Activated CD8-positive, alpha-beta memory T cell treated with anti-CD3 and anti-CD28 coated beads, Interleukin-2, amount 10 ng/mL, durations not matched to agents 7 days and 5 days (primary cell): ENCODE data around the gene DNLZ. TPM values are rescaled to one million over a fixed set of nuclear protein-coding genes. Genes with fewer than 3 reads are reported as not detected.

Experiments used
- ATAC-seq: fragments of 150-1000 bp; cut with Tn5 transposase; one replicate; pipeline ENCODE4 v1.10.0; 2021; ENCODE audit warnings: moderate library complexity
- CTCF ChIA-PET: fragments of 350-600 bp; sonication (Branson Sonifier 250); formaldehyde crosslinking; loops from one replicate; lab custom pipeline; 2021; ENCODE audit warnings: antibody characterized with exemption; lab: Charles Lee
- DNase-seq: peaks from one replicate; pipeline ENCODE4 v3.0.0-alpha.2; 2020
- H3K27ac Mint-ChIP-seq: one replicate; pipeline ENCODE4 v1.8.0; 2021; ENCODE audit warnings: mild to moderate bottlenecking, mixed read lengths
- H3K27me3 Mint-ChIP-seq: one replicate; pipeline ENCODE4 v1.8.0; 2021; ENCODE audit warnings: mixed read lengths
- H3K36me3 Mint-ChIP-seq: one replicate; pipeline ENCODE4 v1.8.0; 2021; ENCODE audit warnings: mild to moderate bottlenecking, mixed read lengths
- H3K4me1 Mint-ChIP-seq: one replicate; pipeline ENCODE4 v1.8.0; 2021; ENCODE audit warnings: mixed read lengths
- H3K4me3 Mint-ChIP-seq: one replicate; pipeline ENCODE4 v1.8.0; 2021; ENCODE audit warnings: mild to moderate bottlenecking, moderate library complexity, mixed read lengths
- H3K9me3 Mint-ChIP-seq: one replicate; pipeline ENCODE4 v1.8.0; 2022; ENCODE audit warnings: low read depth, mixed read lengths
- total RNA-seq, 2 experiments: library from RNA; stranded (reverse); gene quantifications; one replicate each; pipeline ENCODE4 v1.2.3, GENCODE V29; 2021

Gene DNLZ
- total RNA-seq, 2 experiments from 2014 or later, result 22.4 to 23.7 TPM

DNA sequence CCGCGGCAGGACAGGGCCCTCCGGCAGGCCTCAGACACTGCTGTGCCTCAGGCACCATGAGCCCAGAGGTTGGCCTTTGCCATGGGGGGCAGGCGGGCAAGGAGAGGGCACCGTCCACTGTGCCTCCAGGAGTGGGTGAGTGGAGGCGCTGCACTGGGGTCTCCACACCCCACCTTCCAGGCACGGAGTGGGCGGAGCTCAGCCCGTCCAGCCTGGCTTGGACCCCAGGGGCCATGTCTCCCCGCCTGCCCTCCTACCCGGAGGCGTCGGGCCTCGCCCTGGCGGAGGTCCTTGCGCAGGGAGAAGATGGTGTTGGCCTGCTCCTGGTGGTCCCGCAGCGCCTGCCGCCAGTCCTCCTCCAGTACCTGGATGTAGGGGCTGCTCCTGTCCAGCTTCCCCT is 6.5 kb upstream of the DNLZ start:
- CTCF ChIA-PET, result interaction anchor here (2.3 kb wide), 1 partner anchor 31 kb away, joined by 7 read pairs; the partner anchor contains the start of gene SNAPC4
- ATAC-seq, result no peak
- no peaks in the 10 kb centered on the region for H3K27me3 Mint-ChIP-seq

DNA sequence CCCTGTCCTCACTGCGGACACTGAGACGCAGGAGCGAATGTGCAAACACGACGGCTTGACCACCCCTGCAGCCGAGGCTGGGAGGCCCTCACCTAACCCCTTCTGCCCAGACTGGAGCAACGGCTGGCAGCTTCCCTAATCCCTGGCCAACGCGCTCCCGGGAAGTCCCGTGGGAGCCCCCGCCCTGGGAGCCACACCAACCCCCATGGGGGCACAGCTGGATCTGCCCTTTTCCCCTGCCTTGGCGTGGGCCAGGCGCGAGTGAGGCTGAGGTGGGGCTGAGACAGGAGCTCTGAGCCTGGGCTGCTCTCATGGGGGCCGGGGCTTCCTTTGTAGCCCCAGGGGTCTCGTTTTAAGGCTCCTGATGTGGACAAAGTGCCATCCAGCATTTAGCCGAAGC is 4.6 kb upstream of the DNLZ start:
- no peaks in the 10 kb centered on the region for H3K36me3 Mint-ChIP-seq
- CTCF ChIA-PET, result interaction anchor here (1.1 kb wide), 1 partner anchor 34 kb away, joined by 4 read pairs; no protein-coding TSS in a partner anchor

More for the DNA sequence above, 6.5 kb upstream of the DNLZ start:
- no peaks in the 10 kb centered on the region for H3K36me3 Mint-ChIP-seq
- no peak for DNase-seq
- no peaks in the 10 kb centered on the region for H3K9me3 Mint-ChIP-seq
- H3K4me1 Mint-ChIP-seq, result no peaks in the 10 kb centered on the region
- H3K4me3 Mint-ChIP-seq, result no peak overlapping the region
- no peak overlapping the region for H3K27ac Mint-ChIP-seq

GRCh38 chr9:136367296-136368145 is 4.0 kb upstream of the DNLZ start:
- no peak for ATAC-seq
- Mint-ChIP-seq H3K4me1 (peaks cover 10% of the 10 kb centered on the region), H3K4me3 (no peak overlapping the region), H3K9me3 (no peaks in the 10 kb centered on the region), H3K27me3 (no peaks in the 10 kb centered on the region), H3K36me3 (no peaks in the 10 kb centered on the region), H3K27ac (no peak overlapping the region)
- CTCF ChIA-PET, result interaction anchor here (5.0 kb wide), 1 partner anchor 34 kb away, joined by 52 read pairs; the partner anchor contains the start of gene SNAPC4
- no peak for DNase-seq

More for the DNA sequence above, 4.6 kb upstream of the DNLZ start:
- Mint-ChIP-seq H3K27ac (no peak overlapping the region), H3K27me3 (no peaks in the 10 kb centered on the region), H3K4me1 (peaks cover 5% of the 10 kb centered on the region), H3K9me3 (no peaks in the 10 kb centered on the region), H3K4me3 (no peak overlapping the region)
- DNase-seq, result no peak
- ATAC-seq, result no peak

DNA sequence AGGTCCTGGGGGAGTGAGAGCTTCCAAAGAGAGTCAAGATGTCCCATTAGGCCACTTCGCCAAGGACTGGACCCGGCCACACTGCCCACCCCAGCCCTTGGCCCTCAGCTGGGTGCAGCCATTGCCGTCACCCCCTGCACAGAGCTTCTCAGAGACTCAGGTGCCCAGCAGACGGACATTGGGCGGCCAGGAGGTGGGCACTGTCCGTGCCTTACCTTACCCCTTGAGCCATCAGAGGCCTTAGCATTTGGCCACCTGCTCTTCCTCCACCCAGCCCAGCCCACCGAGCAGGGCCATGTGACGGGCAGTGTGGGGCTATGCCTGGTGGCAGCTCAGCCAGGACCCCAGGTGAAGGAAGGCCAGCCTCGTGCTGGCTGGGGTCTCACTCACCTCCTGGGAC is 3.3 kb upstream of the DNLZ start:
- no peaks in the 10 kb centered on the region for H3K9me3 Mint-ChIP-seq
- H3K36me3 Mint-ChIP-seq, result no peaks in the 10 kb centered on the region
- no peak for ATAC-seq
- no peaks in the 10 kb centered on the region for H3K27me3 Mint-ChIP-seq
- no peak overlapping the region for H3K27ac Mint-ChIP-seq
- no peak for DNase-seq
- H3K4me1 Mint-ChIP-seq, result peaks cover 11% of the 10 kb centered on the region
- no peak overlapping the region for H3K4me3 Mint-ChIP-seq
- CTCF ChIA-PET, result interaction anchor here (1.0 to 5.0 kb wide), 2 partner anchors 18 to 35 kb away, joined by 5 to 52 read pairs; partner anchors contain the start of gene SNAPC4

- H3K27ac Mint-ChIP-seq, result no peak overlapping the region
- H3K4me1 Mint-ChIP-seq, result peaks cover 11% of the 10 kb centered on the region
- DNase-seq (no peak), ATAC-seq (no peak)
- H3K9me3 Mint-ChIP-seq, result no peaks in the 10 kb centered on the region
- no peak overlapping the region for H3K4me3 Mint-ChIP-seq
- no peaks in the 10 kb centered on the region for H3K27me3 Mint-ChIP-seq
- H3K36me3 Mint-ChIP-seq, result no peaks in the 10 kb centered on the region
- CTCF ChIA-PET, result interaction anchor here (1.0 to 5.0 kb wide), 3 partner anchors 19 to 53 kb away, joined by 3 to 52 read pairs (median 5); partner anchors contain the start of gene SNAPC4
Measured at GRCh38 chr9:136365775-136366222, 2.3 kb upstream of the DNLZ start.

GRCh38 chr9:136364942-136365774 is 1.6 kb upstream of the DNLZ start:
- H3K9me3 Mint-ChIP-seq, result no peaks in the 10 kb centered on the region
- no peaks in the 10 kb centered on the region for H3K27me3 Mint-ChIP-seq
- no peak overlapping the region for H3K4me3 Mint-ChIP-seq
- CTCF ChIA-PET, result interaction anchor here (1.2 to 5.0 kb wide), 4 partner anchors 14 to 52 kb away, joined by 3 to 52 read pairs (median 6); partner anchors contain the start of gene SNAPC4
- no peak for DNase-seq
- H3K4me1 Mint-ChIP-seq, result peaks cover 11% of the 10 kb centered on the region
- no peak overlapping the region for H3K27ac Mint-ChIP-seq
- H3K36me3 Mint-ChIP-seq, result no peaks in the 10 kb centered on the region
- ATAC-seq, result no peak

GRCh38 chr9:136363949-136364748 is 605 bp upstream of the DNLZ start:
- DNase-seq (no peak), ATAC-seq (no peak)
- Mint-ChIP-seq H3K27ac (no peak overlapping the region), H3K36me3 (no peaks in the 10 kb centered on the region), H3K4me3 (no peak overlapping the region), H3K9me3 (no peaks in the 10 kb centered on the region), H3K27me3 (no peaks in the 10 kb centered on the region), H3K4me1 (peaks cover 11% of the 10 kb centered on the region)
- CTCF ChIA-PET, result interaction anchor here (0.7 to 5.0 kb wide), 21 partner anchors 10 to 1059 kb away, joined by 3 to 52 read pairs (median 4); partner anchors contain the start of genes CARD9, EXD3, NOXA1 and SNAPC4

- H3K9me3 Mint-ChIP-seq, result no peaks in the 10 kb centered on the region
Measured at GRCh38 chr9:136362450-136362784, 1.1 kb downstream of the DNLZ start.

DNA sequence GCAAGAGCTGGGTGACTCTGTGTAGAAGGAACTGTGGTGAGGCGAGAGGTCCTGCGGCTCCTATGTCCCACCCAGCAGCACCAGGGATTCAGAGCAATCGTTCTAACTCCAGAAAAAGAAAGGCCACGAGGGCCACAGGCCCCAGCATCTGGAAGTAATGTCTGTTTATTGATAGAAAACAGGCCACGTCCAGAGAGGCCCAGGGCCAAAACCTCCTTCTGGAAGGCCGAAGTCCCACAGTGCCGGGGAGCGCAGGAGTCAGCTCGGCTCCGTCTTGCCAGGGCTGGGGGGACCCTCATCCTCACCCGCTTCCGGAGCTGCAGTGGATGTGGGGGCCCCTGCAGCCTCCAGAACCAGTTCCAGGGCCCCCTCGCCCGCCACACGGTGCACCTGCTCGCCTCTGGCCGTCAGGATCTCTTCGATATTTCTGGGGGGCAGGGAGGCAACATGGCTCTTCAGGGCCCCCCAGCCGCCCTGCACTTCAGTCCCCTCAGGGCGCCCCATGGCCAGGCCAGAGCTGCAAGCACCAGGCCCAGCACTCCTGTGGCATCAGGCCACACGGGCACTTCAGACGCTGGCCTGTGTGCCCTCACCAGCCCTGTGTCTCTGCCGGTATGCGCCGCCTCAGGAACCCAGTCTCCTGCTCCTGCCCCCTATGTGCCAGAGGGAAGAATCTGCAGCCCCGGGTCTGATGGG is 1.6 kb downstream of the DNLZ start:
- Mint-ChIP-seq H3K4me3 (no peak overlapping the region), H3K27me3 (no peaks in the 10 kb centered on the region), H3K36me3 (no peaks in the 10 kb centered on the region), H3K9me3 (no peaks in the 10 kb centered on the region), H3K4me1 (peaks cover 11% of the 10 kb centered on the region), H3K27ac (no peak overlapping the region)
- ATAC-seq (no peak), DNase-seq (no peak)
- CTCF ChIA-PET, result interaction anchor here (1.7 to 5.0 kb wide), 3 partner anchors 22 to 122 kb away, joined by 4 to 52 read pairs (median 8); partner anchors contain the start of gene SNAPC4

More at GRCh38 chr9:136362450-136362784, 1.1 kb downstream of the DNLZ start:
- H3K4me3 Mint-ChIP-seq, result no peak overlapping the region
- no peak for ATAC-seq
- peaks cover 11% of the 10 kb centered on the region for H3K4me1 Mint-ChIP-seq
- CTCF ChIA-PET, result interaction anchor here (1.2 to 5.0 kb wide), 15 partner anchors 11 to 395 kb away, joined by 3 to 52 read pairs (median 7); partner anchors contain the start of genes CARD9 and SNAPC4
- no peak overlapping the region for H3K27ac Mint-ChIP-seq
- DNase-seq, result no peak
- no peaks in the 10 kb centered on the region for H3K27me3 Mint-ChIP-seq
- H3K36me3 Mint-ChIP-seq, result no peaks in the 10 kb centered on the region

DNA sequence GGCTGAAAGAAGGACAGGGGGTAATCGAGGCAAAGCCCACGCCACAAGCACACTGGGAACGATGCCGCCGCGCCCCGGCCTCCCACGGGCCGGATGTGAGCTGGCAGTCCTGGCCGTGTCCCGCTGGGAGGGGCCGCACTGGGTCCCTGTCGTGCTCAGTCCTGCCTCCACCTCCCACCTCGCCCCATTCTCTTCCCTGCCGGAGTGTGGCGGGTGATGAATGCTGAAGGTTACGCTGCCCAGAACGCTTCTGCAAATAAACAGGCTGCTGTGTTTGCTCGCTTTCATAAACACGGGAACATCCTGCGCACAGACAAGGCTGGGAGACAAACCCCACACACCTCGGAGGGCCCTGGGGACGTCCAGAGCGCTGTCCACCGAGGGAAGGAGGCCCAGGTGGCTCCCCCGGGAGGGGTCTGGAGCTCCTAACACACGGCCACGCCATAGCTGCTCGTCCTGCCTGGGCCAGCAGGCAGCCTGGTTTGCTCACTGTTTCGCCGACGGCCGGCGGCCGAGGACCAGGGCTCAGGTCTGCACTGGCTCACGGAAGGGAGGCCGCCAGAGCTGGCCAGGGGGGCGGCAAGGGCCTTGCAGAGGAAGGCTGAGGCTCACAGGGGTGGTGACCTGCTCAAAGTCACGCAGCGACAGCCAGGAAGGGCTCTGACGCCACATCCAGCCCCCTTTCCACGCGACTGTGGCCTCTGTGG is 2.3 kb downstream of the DNLZ start:
- Mint-ChIP-seq H3K36me3 (no peaks in the 10 kb centered on the region), H3K27ac (no peak overlapping the region), H3K4me3 (no peak overlapping the region), H3K9me3 (no peaks in the 10 kb centered on the region), H3K27me3 (no peaks in the 10 kb centered on the region), H3K4me1 (peaks cover 11% of the 10 kb centered on the region)
- ATAC-seq, result no peak
- no peak for DNase-seq
- CTCF ChIA-PET, result no interaction called here

DNA sequence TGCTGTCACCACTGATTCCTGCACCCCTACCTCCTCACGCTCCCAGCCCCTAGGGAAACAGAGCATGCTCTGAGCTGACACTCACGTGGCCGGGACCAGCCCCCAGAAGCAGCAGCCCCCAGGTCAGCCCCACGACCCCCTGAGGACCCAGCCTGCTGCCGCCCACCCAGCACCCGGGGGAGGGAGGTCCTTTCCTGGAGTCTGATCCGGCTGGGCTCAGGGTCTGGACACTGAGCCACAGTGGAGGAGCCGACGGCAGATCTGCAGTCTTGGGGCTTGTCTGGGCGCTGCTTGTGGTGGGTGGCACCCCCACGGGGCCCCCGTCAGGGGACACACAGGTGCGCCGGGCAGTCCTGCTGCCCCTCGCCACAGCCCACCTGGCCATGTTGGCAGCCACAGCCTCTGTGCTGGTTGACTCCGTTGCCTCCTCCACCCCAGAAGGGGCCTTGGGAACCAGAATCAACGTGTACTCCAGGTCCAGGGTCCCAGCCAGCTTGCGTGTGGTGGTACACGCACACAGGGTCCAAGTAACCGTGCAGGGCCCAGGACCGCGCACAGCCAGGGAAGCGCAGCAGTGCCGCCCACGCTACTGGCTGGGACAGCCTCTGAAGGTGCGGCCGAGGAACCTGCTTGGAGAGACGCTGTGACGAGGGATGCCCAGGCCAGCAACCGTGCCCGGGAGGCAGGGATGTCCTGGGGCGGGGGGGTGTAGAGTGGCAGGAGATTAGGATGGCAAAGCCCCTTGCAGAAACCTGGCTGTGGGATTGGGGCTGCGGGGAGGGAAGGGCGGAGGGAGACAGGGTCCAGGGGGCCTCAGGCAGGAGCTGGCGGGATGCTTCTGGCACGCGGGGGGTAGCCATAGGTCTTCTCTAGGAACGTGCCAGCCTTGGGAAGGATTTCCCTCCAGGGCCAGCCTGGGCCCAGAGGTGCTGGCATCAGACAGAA is 3.5 kb downstream of the DNLZ start:
- no peaks in the 10 kb centered on the region for H3K36me3 Mint-ChIP-seq
- H3K4me1 Mint-ChIP-seq, result peaks cover 11% of the 10 kb centered on the region
- CTCF ChIA-PET, result no interaction called here
- DNase-seq, result no peak
- ATAC-seq, result no peak
- no peaks in the 10 kb centered on the region for H3K27me3 Mint-ChIP-seq
- H3K9me3 Mint-ChIP-seq, result no peaks in the 10 kb centered on the region
- no peak overlapping the region for H3K4me3 Mint-ChIP-seq
- no peak overlapping the region for H3K27ac Mint-ChIP-seq
